ENCODE results near the gene TARBP2. TPM values are rescaled to one million over a fixed set of nuclear protein-coding genes. Genes with fewer than 3 reads are reported as not detected.

Gene TARBP2
- total and polyA plus RNA-seq, 12 donors: 7.0 to 21.2 (median 11.1) TPM

GRCh38 chr12:53516758-53517455 is 15.8 kb downstream of the TARBP2 start:
- Histone ChIP-seq H3K36me3 (peaks cover 0 to 100% (median 72%) of the 10 kb centered on the region in 9 donors), H3K27ac (no peak overlapping the region), H3K9me3 (no peaks in the 10 kb centered on the region), H3K4me1 (no peaks in the 10 kb centered on the region), H3K27me3 (no peaks in the 10 kb centered on the region), H3K4me3 (no peak overlapping the region)
- DNase-seq: no peak
- WGBS, 2 donors: 89 to 91% methylated on average over 13 of the region's 13 CpGs
- intact Hi-C loops (cut with DNase I): no loop called here
- no peak for TF ChIP-seq CTCF (IDR thresholded peaks at IDR 0.05)
- peak in 2 of 8 donors; percentile 14 to 27 for ATAC-seq

- TF ChIP-seq CTCF (IDR thresholded peaks at IDR 0.05): no peak
- no peaks in the 10 kb centered on the region for H3K9me3 ChIP-seq
- ATAC-seq (no peak), DNase-seq (no peak)
- whole genome bisulfite sequencing, 2 donors: 87 to 90% methylated on average over 5 of the region's 5 CpGs
- H3K4me3 ChIP-seq: no peak overlapping the region
- H3K36me3 ChIP-seq: peaks cover 0 to 100% (median 73%) of the 10 kb centered on the region in 9 donors
- intact Hi-C loops (cut with DNase I): no loop called here
- H3K4me1 ChIP-seq: no peaks in the 10 kb centered on the region
- H3K27ac ChIP-seq: no peak overlapping the region
- H3K27me3 ChIP-seq: no peaks in the 10 kb centered on the region
Measured at GRCh38 chr12:53518381-53518780, 17.3 kb downstream of the TARBP2 start.

GRCh38 chr12:53523131-53523530 is 22.0 kb downstream of the TARBP2 start:
- DNase-seq (no peak), ATAC-seq (no peak)
- no peak for TF ChIP-seq CTCF (IDR thresholded peaks at IDR 0.05)
- H3K4me1 ChIP-seq: no peaks in the 10 kb centered on the region
- no peak overlapping the region for H3K4me3 ChIP-seq
- WGBS, 2 donors: 90 to 96% methylated on average over 3 of the region's 3 CpGs
- H3K9me3 ChIP-seq: no peaks in the 10 kb centered on the region
- H3K27me3 ChIP-seq: no peaks in the 10 kb centered on the region
- H3K27ac ChIP-seq: no peak overlapping the region
- intact Hi-C loops (cut with DNase I): no loop called here
- H3K36me3 ChIP-seq: peaks cover 0 to 100% (median 72%) of the 10 kb centered on the region in 9 donors

- Histone ChIP-seq H3K9me3 (no peaks in the 10 kb centered on the region), H3K4me1 (no peaks in the 10 kb centered on the region), H3K27ac (no peak overlapping the region), H3K27me3 (no peaks in the 10 kb centered on the region), H3K4me3 (no peak overlapping the region), H3K36me3 (peaks cover 0 to 100% (median 65%) of the 10 kb centered on the region in 9 donors)
- intact Hi-C loops (cut with DNase I): no loop called here
- DNase-seq: no peak
- 95 to 96% methylated on average over 13 of the region's 13 CpGs for WGBS, 2 donors
- peak in 1 of 8 donors; percentile 11 for ATAC-seq
- no peak for TF ChIP-seq CTCF (IDR thresholded peaks at IDR 0.05)
Measured at GRCh38 chr12:53524476-53524875, 23.4 kb downstream of the TARBP2 start.

Data from heart right ventricle (tissue), 16 donors.